Left ventricle myocardium inferior (tissue), 1 donor: ENCODE data around the gene STAM2. TPM values are rescaled to one million over a fixed set of nuclear protein-coding genes. Genes with fewer than 3 reads are reported as not detected.
"Not testable (repeated sequence)": the region's sequence is repeated elsewhere in the genome, so short reads cannot be mapped to it uniquely, and the experiment has no call there.

Experiments used
- DNase-seq: peaks from one replicate; pipeline ENCODE4 v3.0.0-alpha.2; 2020
- H3K27ac ChIP-seq: fragments of 200-600 bp; replicated peaks from 2 replicates; pipeline ENCODE4 v1.8.0; 2021
- H3K27me3 ChIP-seq: fragments of 200-600 bp; 2 replicates; pipeline ENCODE4 v1.8.0; 2021; ENCODE audit warnings: low read depth
- H3K36me3 ChIP-seq: fragments of 200-600 bp; 2 replicates; pipeline ENCODE4 v1.8.0; 2021
- H3K4me1 ChIP-seq: fragments of 200-600 bp; 2 replicates; pipeline ENCODE4 v1.8.0; 2021
- H3K4me3 ChIP-seq: fragments of 200-600 bp; 2 replicates; pipeline ENCODE4 v1.8.0; 2021; ENCODE audit warnings: mild to moderate bottlenecking, moderate library complexity
- H3K9me3 ChIP-seq: fragments of 200-600 bp; replicated peaks from 2 replicates; pipeline ENCODE4 v1.8.0; 2021
- CTCF ChIP-seq: fragments of 200-600 bp; IDR thresholded peaks from 2 replicates; pipeline ENCODE4 v1.8.0; 2021; ENCODE audit warnings: antibody characterized with exemption, mild to moderate bottlenecking, borderline replicate concordance
- intact Hi-C: fragments of 100-400 bp; cut with micrococcal nuclease; formaldehyde crosslinking; loops from one replicate; pipeline ENCODE4 v1.11.0; 2022
- total RNA-seq: library from RNA; stranded (reverse); fragmentation: NEBNext Ultra II Directional; extraction: Animal tissue kit (Norgen Biotek cat#: 25700); gene quantifications from one replicate; pipeline ENCODE4 v1.2.1, GENCODE V29; 2021
- donor health status: DM: no; HTN: yes; CAD: no; lungs with severe emphysema.

The STAM2 gene
- total RNA-seq, 1 donor from 2014 or later: 27.8 TPM

- intact Hi-C loops: loop anchor here (10.0 kb wide), 1 partner anchor 132 kb away; no protein-coding TSS in a partner anchor
- no peaks in the 10 kb centered on the region for H3K9me3 ChIP-seq
- TF ChIP-seq CTCF: no peak
- no peaks in the 10 kb centered on the region for H3K27me3 ChIP-seq
- no peaks in the 10 kb centered on the region for H3K36me3 ChIP-seq
- peak overlapping the region; percentile 3 for H3K27ac ChIP-seq
- peaks cover 70% of the 10 kb centered on the region for H3K4me1 ChIP-seq
- DNase-seq: no peak
- peak overlapping the region; percentile 2 for H3K4me3 ChIP-seq
These were observed 8.5 kb downstream of the STAM2 start for GRCh38 chr2:152167065-152167464.

- H3K36me3 ChIP-seq: no peaks in the 10 kb centered on the region
- no peaks in the 10 kb centered on the region for H3K27me3 ChIP-seq
- intact Hi-C loops: loop anchor here (10.0 kb wide), 1 partner anchor 132 kb away; no protein-coding TSS in a partner anchor
- DNase-seq: no peak
- H3K4me3 ChIP-seq: peak overlapping the region; percentile 2
- peaks cover 68% of the 10 kb centered on the region for H3K4me1 ChIP-seq
- no peaks in the 10 kb centered on the region for H3K9me3 ChIP-seq
- peak overlapping the region; percentile 3 for H3K27ac ChIP-seq
- TF ChIP-seq CTCF: no peak
These were observed 8.9 kb downstream of the STAM2 start for GRCh38 chr2:152166633-152167032.

- intact Hi-C loops: loop anchor here (10.0 kb wide), 1 partner anchor 131 kb away; no protein-coding TSS in a partner anchor
- TF ChIP-seq CTCF: no peak
- H3K27me3 ChIP-seq: no peaks in the 10 kb centered on the region
- H3K9me3 ChIP-seq: no peaks in the 10 kb centered on the region
- no peak overlapping the region for H3K4me3 ChIP-seq
- H3K27ac ChIP-seq: no peak overlapping the region
- H3K36me3 ChIP-seq: no peaks in the 10 kb centered on the region
- H3K4me1 ChIP-seq: peaks cover 62% of the 10 kb centered on the region
- DNase-seq: no peak
These were observed 9.8 kb downstream of the STAM2 start for GRCh38 chr2:152165780-152166179.

GRCh38 chr2:152165306-152165705 is 10.3 kb downstream of the STAM2 start:
- no peaks in the 10 kb centered on the region for H3K9me3 ChIP-seq
- no peak overlapping the region for H3K4me3 ChIP-seq
- H3K36me3 ChIP-seq: no peaks in the 10 kb centered on the region
- H3K4me1 ChIP-seq: peaks cover 60% of the 10 kb centered on the region
- no peak for TF ChIP-seq CTCF
- H3K27me3 ChIP-seq: no peaks in the 10 kb centered on the region
- no peak for DNase-seq
- H3K27ac ChIP-seq: no peak overlapping the region
- intact Hi-C loops: loop anchor here (10.0 kb wide), 1 partner anchor 131 kb away; no protein-coding TSS in a partner anchor

GRCh38 chr2:152163669-152164068 is 11.9 kb downstream of the STAM2 start:
- intact Hi-C loops: loop anchor here (10.0 kb wide), 1 partner anchor 129 kb away; no protein-coding TSS in a partner anchor
- not testable (repeated sequence) for H3K27ac ChIP-seq, DNase-seq, H3K27me3 ChIP-seq, H3K4me3 ChIP-seq, H3K9me3 ChIP-seq, H3K36me3 ChIP-seq
- H3K4me1 ChIP-seq: peaks cover 51% of the 10 kb centered on the region

- Histone ChIP-seq H3K9me3 (peaks cover 6% of the 10 kb centered on the region), H3K27me3 (no peaks in the 10 kb centered on the region), H3K36me3 (peaks cover 8% of the 10 kb centered on the region), H3K27ac (no peak overlapping the region), H3K4me1 (peaks cover 41% of the 10 kb centered on the region), H3K4me3 (no peak overlapping the region)
- intact Hi-C loops: loop anchor here (10.0 kb wide), 1 partner anchor 127 kb away; no protein-coding TSS in a partner anchor
- TF ChIP-seq CTCF: no peak
- DNase-seq: no peak
These were observed 13.4 kb downstream of the STAM2 start for GRCh38 chr2:152162141-152162540.
